ENCODE measurements around the gene CTNNA3.

DNA sequence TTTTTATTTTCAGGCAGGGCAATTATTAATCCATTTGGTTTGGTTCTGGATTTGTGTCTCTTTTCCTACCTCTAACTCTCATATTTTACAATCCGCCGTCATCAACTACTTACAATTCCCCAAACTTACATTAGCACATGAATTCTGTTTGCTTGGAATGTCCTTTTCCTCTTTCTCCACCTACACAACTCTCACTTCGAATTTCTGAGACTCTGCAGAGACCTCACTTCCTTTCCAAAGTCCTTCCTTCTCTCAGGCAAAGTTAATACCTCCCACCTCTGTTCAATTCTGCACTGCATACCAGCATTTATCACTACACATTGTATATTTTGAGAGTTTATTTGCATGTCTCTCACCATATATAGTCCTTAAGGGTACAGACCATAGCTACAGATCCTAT is 892.8 kb downstream of the CTNNA3 start:
- TF ChIP-seq, protein P1, sequence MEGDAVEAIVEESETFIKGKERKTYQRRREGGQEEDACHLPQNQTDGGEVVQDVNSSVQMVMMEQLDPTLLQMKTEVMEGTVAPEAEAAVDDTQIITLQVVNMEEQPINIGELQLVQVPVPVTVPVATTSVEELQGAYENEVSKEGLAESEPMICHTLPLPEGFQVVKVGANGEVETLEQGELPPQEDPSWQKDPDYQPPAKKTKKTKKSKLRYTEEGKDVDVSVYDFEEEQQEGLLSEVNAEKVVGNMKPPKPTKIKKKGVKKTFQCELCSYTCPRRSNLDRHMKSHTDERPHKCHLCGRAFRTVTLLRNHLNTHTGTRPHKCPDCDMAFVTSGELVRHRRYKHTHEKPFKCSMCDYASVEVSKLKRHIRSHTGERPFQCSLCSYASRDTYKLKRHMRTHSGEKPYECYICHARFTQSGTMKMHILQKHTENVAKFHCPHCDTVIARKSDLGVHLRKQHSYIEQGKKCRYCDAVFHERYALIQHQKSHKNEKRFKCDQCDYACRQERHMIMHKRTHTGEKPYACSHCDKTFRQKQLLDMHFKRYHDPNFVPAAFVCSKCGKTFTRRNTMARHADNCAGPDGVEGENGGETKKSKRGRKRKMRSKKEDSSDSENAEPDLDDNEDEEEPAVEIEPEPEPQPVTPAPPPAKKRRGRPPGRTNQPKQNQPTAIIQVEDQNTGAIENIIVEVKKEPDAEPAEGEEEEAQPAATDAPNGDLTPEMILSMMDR (IDR thresholded peaks at IDR 0.05), result no peak
- no peak for TF ChIP-seq POLR2AphosphoS5 (IDR thresholded peaks at IDR 0.05)
- TF ChIP-seq EP300 (IDR thresholded peaks at IDR 0.05; ENCODE audit: low read depth), result no peak
- TF ChIP-seq POLR2A (IDR thresholded peaks at IDR 0.05), result no peak
